HFF-Myc (cell line): ENCODE data around the gene ZNF728.
"Not testable (repeated sequence)": the region's sequence is repeated elsewhere in the genome, so short reads cannot be mapped to it uniquely, and the experiment has no call there.

Source experiments
- DNase-seq: peaks from one replicate; pipeline ENCODE4 v3.0.0-alpha.2; 2011; ENCODE audit warnings: low read depth; ENCODE audit errors: extremely low read depth
- H3K4me3 ChIP-seq: replicated peaks from 2 replicates; pipeline ENCODE4 v1.5.1; 2011; ENCODE audit warnings: low read depth, mild to moderate bottlenecking, control low read depth, low read length
- TF ChIP-seq, protein P1 (sequence below): IDR thresholded peaks from 2 replicates; pipeline ENCODE4 v1.5.1; 2012; ENCODE audit warnings: mild to moderate bottlenecking, low read depth, low read length, control low read depth; ENCODE audit errors: missing control alignments

ZNF728 gene

DNA sequence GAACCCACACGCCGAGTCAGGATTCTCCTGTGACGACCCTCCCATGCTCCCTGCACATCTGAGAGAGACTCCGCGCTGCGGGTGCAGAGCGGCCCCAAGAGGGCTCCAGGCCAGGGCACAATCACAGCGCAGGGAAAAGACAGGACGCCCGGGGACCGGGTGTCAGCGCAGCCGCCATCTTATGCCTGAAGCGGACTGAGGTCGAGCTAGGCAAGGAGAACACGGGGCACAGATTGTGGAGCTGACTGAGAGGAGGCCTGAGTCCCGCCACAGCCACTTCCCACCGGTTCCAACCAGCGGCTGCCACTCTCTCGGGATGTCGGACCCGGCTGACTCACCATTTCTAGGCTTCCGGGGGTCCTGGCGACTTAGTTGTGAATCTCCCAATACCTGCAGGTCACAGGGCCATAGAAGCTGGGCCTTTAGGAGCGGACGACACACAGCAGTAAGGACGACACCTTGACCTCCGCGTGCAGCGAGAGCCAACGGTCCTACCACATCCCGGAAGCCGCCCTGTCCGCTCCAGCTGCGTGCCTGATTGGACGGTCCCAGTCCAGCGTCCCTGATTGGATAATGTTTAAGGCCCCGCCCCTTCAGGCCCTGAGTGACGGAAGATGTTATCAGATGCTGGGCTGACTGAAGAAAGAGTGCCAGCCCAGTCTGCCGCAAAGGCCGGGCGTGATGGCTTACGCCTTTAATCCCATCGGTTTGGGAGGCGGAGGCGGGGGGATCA, at the start of gene ZNF728:
Gene ZNF728 (minus strand): TSS at position 487 of the 733 bp plus-strand sequence. CDS start 146 bp downstream, at position 341.
- DNase-seq = no peak
- TF ChIP-seq, protein P1, sequence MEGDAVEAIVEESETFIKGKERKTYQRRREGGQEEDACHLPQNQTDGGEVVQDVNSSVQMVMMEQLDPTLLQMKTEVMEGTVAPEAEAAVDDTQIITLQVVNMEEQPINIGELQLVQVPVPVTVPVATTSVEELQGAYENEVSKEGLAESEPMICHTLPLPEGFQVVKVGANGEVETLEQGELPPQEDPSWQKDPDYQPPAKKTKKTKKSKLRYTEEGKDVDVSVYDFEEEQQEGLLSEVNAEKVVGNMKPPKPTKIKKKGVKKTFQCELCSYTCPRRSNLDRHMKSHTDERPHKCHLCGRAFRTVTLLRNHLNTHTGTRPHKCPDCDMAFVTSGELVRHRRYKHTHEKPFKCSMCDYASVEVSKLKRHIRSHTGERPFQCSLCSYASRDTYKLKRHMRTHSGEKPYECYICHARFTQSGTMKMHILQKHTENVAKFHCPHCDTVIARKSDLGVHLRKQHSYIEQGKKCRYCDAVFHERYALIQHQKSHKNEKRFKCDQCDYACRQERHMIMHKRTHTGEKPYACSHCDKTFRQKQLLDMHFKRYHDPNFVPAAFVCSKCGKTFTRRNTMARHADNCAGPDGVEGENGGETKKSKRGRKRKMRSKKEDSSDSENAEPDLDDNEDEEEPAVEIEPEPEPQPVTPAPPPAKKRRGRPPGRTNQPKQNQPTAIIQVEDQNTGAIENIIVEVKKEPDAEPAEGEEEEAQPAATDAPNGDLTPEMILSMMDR = no peak
- H3K4me3 ChIP-seq = no peak within 1 kb of the TSS

DNA sequence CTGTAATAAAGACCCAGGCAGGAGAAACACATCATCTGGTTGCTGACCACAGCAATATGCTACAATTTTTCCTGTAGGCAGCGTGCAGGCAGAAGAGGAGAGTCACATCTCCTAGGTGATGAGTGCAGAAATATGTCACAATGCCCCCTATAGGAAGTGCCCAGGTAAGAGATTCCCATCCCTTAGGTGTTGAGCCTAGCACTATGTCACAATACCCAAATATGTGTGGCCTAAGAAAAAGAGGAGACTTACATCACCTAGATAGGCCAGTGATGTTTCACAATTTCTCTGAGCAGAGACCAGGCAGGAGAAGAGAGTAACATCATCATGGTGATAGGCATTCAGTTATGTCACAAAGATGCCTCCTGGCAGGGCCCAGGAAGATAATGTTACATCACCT, 49.4 kb upstream of the ZNF728 start:
- TF ChIP-seq, protein P1 = no peak
- H3K4me3 ChIP-seq = no peak overlapping the region
- DNase-seq = no peak

DNA sequence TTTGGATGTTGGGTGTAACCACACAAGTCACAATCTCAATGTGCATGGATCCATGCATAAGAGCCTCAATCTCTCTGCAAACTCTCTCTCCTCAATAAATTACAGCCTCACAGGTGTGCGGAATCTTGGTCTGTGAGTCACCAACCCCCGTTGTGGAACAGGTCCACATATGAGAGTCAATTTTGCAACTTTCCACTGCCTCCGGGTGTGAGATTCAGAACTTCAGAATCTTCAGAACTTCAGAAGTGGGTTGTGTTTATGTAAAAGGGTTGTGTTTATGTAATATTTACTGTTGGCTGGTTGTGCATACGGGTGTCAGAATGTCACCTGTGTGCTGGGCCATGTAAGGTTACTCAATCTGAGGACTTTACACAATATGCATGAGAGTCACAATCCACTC, 46.3 kb upstream of the ZNF728 start:
- TF ChIP-seq, protein P1 = no peak
- no peak overlapping the region for H3K4me3 ChIP-seq
- DNase-seq = no peak

DNA sequence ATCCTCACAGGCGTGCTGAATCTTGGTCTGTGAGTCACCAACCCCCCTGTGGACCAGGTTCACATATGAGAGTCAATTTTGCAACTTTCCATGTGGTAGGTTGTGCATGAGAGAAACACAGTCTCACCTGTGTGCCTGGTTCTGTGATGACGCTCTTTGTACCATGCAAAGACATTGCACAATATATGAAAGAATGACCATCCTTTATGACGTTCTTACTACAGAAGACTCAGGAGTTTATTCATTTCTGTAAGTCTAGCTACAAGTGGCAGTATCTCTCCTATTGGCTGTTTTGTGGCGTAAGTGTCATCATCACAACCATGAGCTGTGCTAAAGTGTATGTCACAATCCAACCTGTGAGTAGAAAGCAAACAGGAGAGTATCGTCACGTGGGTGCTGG, 43.8 kb upstream of the ZNF728 start:
- DNase-seq = no peak
- TF ChIP-seq, protein P1 = no peak
- H3K4me3 ChIP-seq = no peak overlapping the region

DNA sequence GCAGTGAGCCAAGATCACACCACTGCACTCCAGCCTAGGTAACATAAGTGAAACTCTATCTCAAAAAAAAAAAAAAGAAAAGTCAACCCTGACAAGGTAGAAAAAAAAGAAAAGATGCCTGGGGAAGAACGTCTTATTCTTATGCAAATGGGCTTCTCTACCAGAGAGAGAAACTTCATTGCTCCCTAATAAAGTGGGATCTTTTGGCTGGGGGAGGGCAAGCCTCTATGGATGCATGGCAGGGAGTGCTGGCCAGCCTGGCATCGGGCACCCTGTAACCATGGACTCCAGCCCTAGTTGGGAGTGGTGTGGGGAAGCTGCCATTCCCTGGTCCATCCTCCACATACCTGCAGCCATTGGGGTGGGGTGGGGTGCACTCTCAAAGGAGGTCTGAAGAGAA, 30.7 kb upstream of the ZNF728 start:
- no peak for DNase-seq
- H3K4me3 ChIP-seq = no peak overlapping the region
- TF ChIP-seq, protein P1 = no peak

DNA sequence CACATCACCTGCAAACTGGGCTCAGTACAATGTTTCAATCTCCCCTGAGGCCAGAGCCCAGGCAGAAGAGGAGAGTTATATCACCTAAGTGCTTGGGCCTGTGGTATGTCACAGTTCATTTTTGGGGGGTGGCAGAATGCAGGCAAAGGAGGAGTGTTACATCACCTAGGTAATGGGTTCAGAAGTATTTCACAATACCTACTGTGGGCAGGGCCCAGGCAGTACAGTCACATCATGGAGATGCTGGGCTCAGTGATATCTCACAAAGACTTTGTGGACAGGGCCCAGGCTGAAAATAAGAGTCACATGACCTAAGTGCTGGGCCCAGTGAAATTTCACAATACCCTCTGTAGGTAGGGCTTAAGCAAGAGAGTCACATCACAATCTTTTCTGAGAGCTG, 12.7 kb upstream of the ZNF728 start:
- TF ChIP-seq, protein P1 = no peak
- H3K4me3 ChIP-seq = no peak overlapping the region
- DNase-seq = no peak

DNA sequence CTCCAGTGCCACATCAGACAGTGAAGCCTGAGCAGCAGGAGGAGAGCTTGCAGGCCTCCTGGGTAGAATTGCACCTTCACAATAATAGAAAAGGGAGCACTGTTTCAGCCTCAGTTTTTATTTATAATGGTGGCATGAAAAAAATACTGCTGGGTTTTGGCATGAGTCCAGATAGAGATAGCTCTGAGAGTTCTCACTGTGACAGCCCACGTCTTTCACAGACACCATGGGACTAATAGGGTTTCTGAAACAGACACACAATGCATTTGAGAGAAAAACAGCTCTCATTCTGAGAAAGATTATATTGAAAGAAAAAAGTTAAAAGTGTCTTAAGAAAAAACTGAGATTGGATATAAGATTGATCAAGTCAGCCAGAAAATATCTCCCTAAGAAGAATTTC, 8.0 kb downstream of the ZNF728 start:
- not testable (repeated sequence) for DNase-seq, H3K4me3 ChIP-seq
